GM23338 (cell line): ENCODE results near the gene HCK. TPM values are rescaled to one million over a fixed set of nuclear protein-coding genes. Genes with fewer than 3 reads are reported as not detected.

Experiments
- ATAC-seq: fragments of 200-7000 bp; cut with Tn5 transposase; 3 replicates; pipeline ENCODE4 v1.9.1; 2020
- DNase-seq: peaks from one replicate; pipeline ENCODE4 v3.0.0-alpha.2; 2015; ENCODE audit warnings: low spot score
- H2AFZ ChIP-seq: fragments of 200-600 bp; sonication (generic); 2 replicates; pipeline ENCODE4 v1.8.0; 2016; ENCODE audit warnings: antibody characterized with exemption, mild to moderate bottlenecking, moderate library complexity
- H3F3A ChIP-seq: fragments of 200-600 bp; sonication (generic); replicated peaks from 2 replicates; pipeline ENCODE4 v1.8.0; 2017; ENCODE audit warnings: antibody characterized with exemption, mixed run types, low read depth
- H3K27ac ChIP-seq: fragments of 200-600 bp; sonication (generic); 2 replicates; pipeline ENCODE4 v1.6.1; 2016; ENCODE audit warnings: low read depth
- H3K27me3 ChIP-seq: fragments of 200-600 bp; sonication (generic); 2 replicates; pipeline ENCODE4 v1.8.0; 2016; ENCODE audit warnings: mild to moderate bottlenecking, mixed run types, moderate library complexity; ENCODE audit not compliant: insufficient read depth
- H3K36me3 ChIP-seq: fragments of 200-600 bp; sonication (generic); 2 replicates; pipeline ENCODE4 v1.8.0; 2016; ENCODE audit warnings: mild to moderate bottlenecking; ENCODE audit not compliant: insufficient read depth
- H3K4me1 ChIP-seq: fragments of 200-600 bp; sonication (generic); 2 replicates; pipeline ENCODE4 v1.8.0; 2016; ENCODE audit warnings: mild to moderate bottlenecking, moderate library complexity; ENCODE audit not compliant: insufficient read depth
- H3K4me2 ChIP-seq: fragments of 200-600 bp; sonication (generic); 2 replicates; pipeline ENCODE4 v1.7.1; 2017; ENCODE audit warnings: mixed run types
- H3K4me3 ChIP-seq: fragments of 200-600 bp; sonication (generic); 2 replicates; pipeline ENCODE4 v1.6.1; 2016; ENCODE audit warnings: mixed run types
- H3K79me2 ChIP-seq: fragments of 200-600 bp; sonication (generic); replicated peaks from 2 replicates; pipeline ENCODE4 v1.8.0; 2017; ENCODE audit warnings: mild to moderate bottlenecking; ENCODE audit not compliant: insufficient read depth
- H3K9me2 ChIP-seq: fragments of 200-600 bp; sonication (generic); 2 replicates; pipeline ENCODE4 v1.8.0; 2017; ENCODE audit not compliant: insufficient read depth
- H4K20me1 ChIP-seq: fragments of 200-600 bp; sonication (generic); replicated peaks from 2 replicates; pipeline ENCODE4 v1.8.0; 2017; ENCODE audit warnings: mild to moderate bottlenecking; ENCODE audit not compliant: insufficient read depth
- H3K27ac Mint-ChIP-seq: 2 replicates; pipeline ENCODE4 v1.8.0; 2020; ENCODE audit warnings: inconsistent platforms, mild to moderate bottlenecking, moderate library complexity, mixed read lengths
- H3K27me3 Mint-ChIP-seq: 3 replicates; pipeline ENCODE4 v1.8.0; 2022; ENCODE audit warnings: low read depth, mild to moderate bottlenecking, moderate library complexity, mixed read lengths, inconsistent platforms; ENCODE audit not compliant: insufficient read depth, poor library complexity
- H3K36me3 Mint-ChIP-seq: 3 replicates; pipeline ENCODE4 v1.8.0; 2021; ENCODE audit warnings: low read depth, mild to moderate bottlenecking, inconsistent platforms, moderate library complexity, mixed read lengths
- H3K4me1 Mint-ChIP-seq: 3 replicates; pipeline ENCODE4 v1.8.0; 2020; ENCODE audit warnings: mild to moderate bottlenecking, inconsistent platforms, mixed read lengths
- H3K4me3 Mint-ChIP-seq: 3 replicates; pipeline ENCODE4 v1.8.0; 2021; ENCODE audit warnings: moderate library complexity, mild to moderate bottlenecking, inconsistent platforms, mixed read lengths
- H3K9me3 Mint-ChIP-seq: 3 replicates; pipeline ENCODE4 v1.8.0; 2020; ENCODE audit warnings: moderate library complexity, mild to moderate bottlenecking, inconsistent platforms, mixed read lengths
- CREB1 ChIP-seq: fragments of 250-450 bp; sonication (Bioruptor Pico); IDR thresholded peaks from 2 replicates; pipeline ENCODE4 v1.5.0; 2020; ENCODE audit warnings: low read depth, mild to moderate bottlenecking, moderate library complexity
- ETS1 ChIP-seq: IDR thresholded peaks from 2 replicates; pipeline ENCODE4 v1.6.1; 2016; ENCODE audit warnings: antibody characterized with exemption
- EZH2 ChIP-seq: fragments of 200-600 bp; sonication (generic); IDR thresholded peaks from one replicate; pipeline ENCODE4 v1.8.0; 2017; ENCODE audit warnings: antibody characterized with exemption, mild to moderate bottlenecking, low read depth; ENCODE audit not compliant: unreplicated experiment
- EZH2phosphoT487 ChIP-seq: fragments of 200-600 bp; sonication (generic); IDR thresholded peaks from one replicate; pipeline ENCODE4 v1.8.1; 2018; ENCODE audit warnings: antibody characterized with exemption; ENCODE audit not compliant: unreplicated experiment
- JUNB ChIP-seq: IDR thresholded peaks from one replicate; pipeline ENCODE4 v1.6.1; 2016; ENCODE audit warnings: antibody characterized with exemption; ENCODE audit not compliant: unreplicated experiment
- NANOG ChIP-seq: IDR thresholded peaks from 2 replicates; pipeline ENCODE4 v1.6.1; 2016; ENCODE audit warnings: antibody characterized with exemption, borderline replicate concordance
- POLR2AphosphoS5 ChIP-seq: IDR thresholded peaks from 2 replicates; pipeline ENCODE4 v1.6.1; 2016; ENCODE audit warnings: antibody characterized with exemption, low read depth
- REST ChIP-seq: IDR thresholded peaks from one replicate; pipeline ENCODE4 v1.6.1; 2018; ENCODE audit warnings: antibody characterized with exemption; ENCODE audit not compliant: unreplicated experiment
- STAT1 ChIP-seq: IDR thresholded peaks from one replicate; pipeline ENCODE4 v1.6.1; 2016; ENCODE audit warnings: antibody characterized with exemption; ENCODE audit not compliant: unreplicated experiment
- ZNF114 ChIP-seq: fragments of 250-450 bp; sonication (Bioruptor Pico); IDR thresholded peaks from 2 replicates; pipeline ENCODE4 v1.5.0; 2020; ENCODE audit warnings: mild to moderate bottlenecking, moderate library complexity
- ZNF331 ChIP-seq: fragments of 250-450 bp; sonication (Bioruptor Pico); IDR thresholded peaks from 2 replicates; pipeline ENCODE4 v1.5.0; 2020; ENCODE audit warnings: low read depth, mild to moderate bottlenecking, moderate library complexity
- ZNF462 ChIP-seq: fragments of 250-450 bp; sonication (Bioruptor Pico); IDR thresholded peaks from 2 replicates; pipeline ENCODE4 v1.5.0; 2020; ENCODE audit warnings: mild to moderate bottlenecking, moderate library complexity
- polyA plus RNA-seq: library from polyadenylated mRNA; unstranded; fragments of >200 nt; fragmentation: Nextera tagmentation; extraction: Ambion mirVana; gene quantifications from 2 replicates; pipeline ENCODE4 v1.2.1, GENCODE V29; 2016
- total RNA-seq: library from RNA; depleted of rRNA; stranded (reverse); fragments of >200 nt; shearing (Covaris generic); gene quantifications from 2 replicates; pipeline ENCODE4 v1.2.3, GENCODE V29; 2014
- TF ChIP-seq, protein P1 (sequence below), 2 experiments: fragments of 200-600 bp in 1 of 2; sonication (generic) in 1 of 2; conservative IDR thresholded peaks; 2 replicates each; pipeline versions ENCODE4 v1.5.1 to v1.6.1; 2016 to 2017; ENCODE audit warnings: antibody characterized with exemption in 2 of 2, low read depth in 2 of 2, mild to moderate bottlenecking in 2 of 2, moderate library complexity in 1 of 2

The HCK gene
- total and polyA plus RNA-seq, 2 experiments from 2014 or later, result 0.97 TPM; not detected in 1

DNA sequence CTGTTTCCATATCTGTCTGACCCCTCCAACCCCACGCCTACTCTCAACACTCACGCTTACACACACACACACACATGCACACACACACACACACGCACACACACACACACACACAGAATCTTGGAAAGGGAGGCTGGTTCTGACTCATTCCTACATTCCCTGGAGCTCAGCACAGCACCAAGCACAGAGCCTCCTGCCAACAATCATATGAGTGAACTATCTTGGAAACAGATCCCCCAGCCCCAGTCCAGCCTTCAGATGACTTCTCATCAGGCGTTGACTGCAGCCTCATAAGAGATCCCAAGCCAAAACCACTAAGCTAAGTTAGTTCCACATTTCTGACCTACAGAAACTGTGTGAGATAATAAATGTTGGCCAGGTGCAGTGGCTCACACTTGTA, 14.1 kb upstream of the HCK start:
- Histone ChIP-seq H3F3A (peaks cover 3% of the 10 kb centered on the region; the same call in 1 of the 2 replicates), H3K9me2 (no peaks in the 10 kb centered on the region), H3K36me3 (no peaks in the 10 kb centered on the region), H3K4me1 (peaks cover 24% of the 10 kb centered on the region), H3K27me3 (no peaks in the 10 kb centered on the region), H3K79me2 (no peaks in the 10 kb centered on the region), H3K4me3 (no peak overlapping the region), H3K27ac (no peak overlapping the region), H3K4me2 (no peak overlapping the region), H2AFZ (no peak overlapping the region), H4K20me1 (0 out of 2 replicates have a peak, but pooled peaks cover 2% of the 10 kb centered on the region)
- no peak overlapping the region for H3K4me3 Mint-ChIP-seq
- H3K9me3 Mint-ChIP-seq, result peaks cover 22% of the 10 kb centered on the region
- peaks cover 5% of the 10 kb centered on the region for H3K27me3 Mint-ChIP-seq
- H3K36me3 Mint-ChIP-seq, result no peaks in the 10 kb centered on the region; the same call in 2 of the 3 replicates
- DNase-seq (no peak), ATAC-seq (no peak)
- no peak overlapping the region for H3K27ac Mint-ChIP-seq
- H3K4me1 Mint-ChIP-seq, result peaks cover 29% of the 10 kb centered on the region
- TF ChIP-seq CREB1 (CRISPR knock-in tag) (no peak), ZNF462 (CRISPR knock-in tag) (no peak), ETS1 (no peak), JUNB (no peak), EZH2 (no peak), STAT1 (no peak), POLR2AphosphoS5 (no peak), NANOG (no peak), EZH2phosphoT487 (no peak), REST (no peak), ZNF331 (no peak), ZNF114 (CRISPR knock-in tag) (no peak)
- TF ChIP-seq, protein P1, sequence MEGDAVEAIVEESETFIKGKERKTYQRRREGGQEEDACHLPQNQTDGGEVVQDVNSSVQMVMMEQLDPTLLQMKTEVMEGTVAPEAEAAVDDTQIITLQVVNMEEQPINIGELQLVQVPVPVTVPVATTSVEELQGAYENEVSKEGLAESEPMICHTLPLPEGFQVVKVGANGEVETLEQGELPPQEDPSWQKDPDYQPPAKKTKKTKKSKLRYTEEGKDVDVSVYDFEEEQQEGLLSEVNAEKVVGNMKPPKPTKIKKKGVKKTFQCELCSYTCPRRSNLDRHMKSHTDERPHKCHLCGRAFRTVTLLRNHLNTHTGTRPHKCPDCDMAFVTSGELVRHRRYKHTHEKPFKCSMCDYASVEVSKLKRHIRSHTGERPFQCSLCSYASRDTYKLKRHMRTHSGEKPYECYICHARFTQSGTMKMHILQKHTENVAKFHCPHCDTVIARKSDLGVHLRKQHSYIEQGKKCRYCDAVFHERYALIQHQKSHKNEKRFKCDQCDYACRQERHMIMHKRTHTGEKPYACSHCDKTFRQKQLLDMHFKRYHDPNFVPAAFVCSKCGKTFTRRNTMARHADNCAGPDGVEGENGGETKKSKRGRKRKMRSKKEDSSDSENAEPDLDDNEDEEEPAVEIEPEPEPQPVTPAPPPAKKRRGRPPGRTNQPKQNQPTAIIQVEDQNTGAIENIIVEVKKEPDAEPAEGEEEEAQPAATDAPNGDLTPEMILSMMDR (conservative IDR thresholded peaks at IDR 0.05; ENCODE audit: low read depth in 2 of 2), result no peak
